HG03064 (cell line): ENCODE results near the gene ESPL1.
A peak's percentile ranks its signal among the peaks of the same experiment; 100 is the strongest.
"Not testable (repeated sequence)": the region's sequence is repeated elsewhere in the genome, so short reads cannot be mapped to it uniquely, and the experiment has no call there.

Source experiments
- ATAC-seq: cut with Tn5 transposase; IDR thresholded peaks from one replicate; pipeline ENCODE4 v1.9.1; 2021; ENCODE audit warnings: low read depth; ENCODE audit not compliant: unreplicated experiment

Gene ESPL1

DNA sequence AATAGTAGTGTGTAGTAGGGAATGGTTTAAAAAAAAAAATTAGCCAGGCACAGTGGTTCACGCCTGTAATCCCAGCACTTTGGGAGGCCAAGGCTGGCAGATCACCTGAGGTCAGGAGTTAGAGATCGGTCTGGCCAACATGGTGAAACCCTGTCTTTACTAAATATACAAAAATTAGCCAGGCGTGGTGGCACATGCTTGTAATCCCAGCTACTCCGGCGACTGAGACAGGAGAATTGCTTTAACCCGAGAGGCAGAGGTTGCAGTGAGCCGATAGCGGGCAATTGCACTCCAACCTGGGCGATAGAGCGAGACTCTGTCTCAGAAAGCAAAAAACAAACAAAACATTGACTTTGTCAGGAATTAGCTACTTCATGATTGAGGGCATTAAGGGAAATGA lies 29.0 kb downstream of the ESPL1 start:
- ATAC-seq: not testable (repeated sequence)

- no peak for ATAC-seq
Observed at GRCh38 chr12:53298164-53298563, 30.1 kb downstream of the ESPL1 start.

GRCh38 chr12:53299101-53299453 lies 31.0 kb downstream of the ESPL1 start:
- no peak for ATAC-seq

DNA sequence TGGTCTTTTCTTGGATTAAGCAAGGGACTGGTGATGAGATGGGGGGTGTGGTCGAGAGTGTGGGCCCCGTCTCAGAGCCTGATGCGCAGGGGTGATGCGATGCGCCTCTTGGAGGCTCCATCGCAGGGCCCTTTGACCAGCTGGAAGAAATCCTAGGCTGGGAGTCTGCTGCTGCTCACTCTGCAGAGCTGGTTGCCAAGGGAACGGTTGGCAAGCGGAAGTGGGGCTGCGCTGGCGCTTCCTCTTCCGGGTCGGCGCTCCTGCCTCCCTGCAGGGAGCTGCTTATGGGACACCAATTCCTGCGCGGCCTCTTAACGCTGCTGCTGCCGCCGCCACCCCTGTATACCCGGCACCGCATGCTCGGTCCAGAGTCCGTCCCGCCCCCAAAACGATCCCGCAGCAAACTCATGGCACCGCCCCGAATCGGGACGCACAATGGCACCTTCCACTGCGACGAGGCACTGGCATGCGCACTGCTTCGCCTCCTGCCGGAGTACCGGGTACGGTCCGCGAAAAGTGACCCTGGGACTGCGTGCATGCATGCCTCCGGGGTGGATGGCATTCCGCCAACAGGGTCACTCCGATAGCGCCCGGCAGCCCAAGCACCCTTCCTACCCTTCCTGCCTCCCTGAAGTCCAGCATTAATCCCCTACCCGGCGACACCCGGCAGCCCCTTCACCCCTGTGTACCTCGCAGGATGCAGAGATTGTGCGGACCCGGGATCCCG lies 31.5 kb downstream of the ESPL1 start, which contains the start of gene MYG1:
MYG1 (plus strand) TSS at position 242 of the 727 bp plus-strand sequence; CDS start at position 285, 43 bp downstream.
- ATAC-seq: peak; percentile 62

- ATAC-seq: no peak
Observed at GRCh38 chr12:53300187-53300586, 32.1 kb downstream of the ESPL1 start.

GRCh38 chr12:53302903-53303302 lies 34.8 kb downstream of the ESPL1 start:
- ATAC-seq: no peak

DNA sequence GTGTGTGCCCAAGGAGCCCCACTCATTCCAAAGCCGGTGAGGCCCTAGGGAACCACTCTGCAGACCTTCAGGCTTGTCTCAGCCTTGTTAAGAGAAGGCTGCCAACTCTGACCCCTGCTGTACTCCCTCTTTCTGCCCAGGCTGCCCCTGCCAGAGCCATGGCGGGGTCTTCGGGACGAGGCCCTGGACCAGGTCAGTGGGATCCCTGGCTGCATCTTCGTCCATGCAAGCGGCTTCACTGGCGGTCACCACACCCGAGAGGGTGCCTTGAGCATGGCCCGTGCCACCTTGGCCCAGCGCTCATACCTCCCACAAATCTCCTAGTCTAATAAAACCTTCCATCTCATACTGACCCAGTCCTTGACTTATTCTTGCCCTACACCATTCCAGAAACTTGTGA lies 38.7 kb downstream of the ESPL1 start:
- no peak for ATAC-seq

DNA sequence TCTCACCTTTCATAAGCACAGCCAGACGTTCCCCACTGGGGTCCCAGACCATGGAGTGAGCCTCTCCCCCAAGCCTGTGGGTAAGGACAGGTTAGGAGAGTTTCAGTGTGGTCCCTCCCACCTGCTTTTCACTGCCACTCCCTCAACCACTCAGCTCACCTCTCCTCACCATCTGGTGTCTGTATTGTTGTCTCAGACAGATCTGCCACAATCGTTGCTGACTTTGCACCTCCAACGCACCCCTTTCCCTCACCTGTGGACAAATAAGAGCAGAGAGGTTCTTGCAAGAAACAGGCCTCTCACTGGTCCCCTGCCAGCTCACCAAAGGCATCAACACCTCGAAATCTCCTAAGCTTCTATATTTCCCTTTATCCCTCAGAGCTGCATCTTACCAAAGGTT lies 40.2 kb downstream of the ESPL1 start:
- no peak for ATAC-seq

DNA sequence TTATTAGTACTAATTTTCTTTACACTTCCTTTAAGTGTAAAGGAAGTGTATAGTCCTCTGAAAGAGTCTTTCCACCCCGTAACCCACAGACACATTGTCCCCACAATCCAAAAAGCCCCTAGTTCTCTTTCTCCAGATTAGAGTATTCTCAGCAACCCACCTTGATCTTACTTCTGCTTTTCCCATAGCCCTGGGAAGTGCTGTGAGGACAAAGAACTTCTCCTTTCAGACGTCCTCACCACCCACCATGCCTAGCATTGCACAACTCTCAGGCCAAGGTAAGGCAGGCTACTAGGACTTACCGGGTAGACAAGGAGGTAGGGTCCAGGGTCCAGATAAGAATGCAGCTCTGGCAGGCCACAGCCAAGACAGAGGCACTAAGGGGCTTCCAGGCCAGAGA lies 45.9 kb downstream of the ESPL1 start:
- no peak for ATAC-seq

- no peak for ATAC-seq
Observed at GRCh38 chr12:53320352-53321195, 52.5 kb downstream of the ESPL1 start.

DNA sequence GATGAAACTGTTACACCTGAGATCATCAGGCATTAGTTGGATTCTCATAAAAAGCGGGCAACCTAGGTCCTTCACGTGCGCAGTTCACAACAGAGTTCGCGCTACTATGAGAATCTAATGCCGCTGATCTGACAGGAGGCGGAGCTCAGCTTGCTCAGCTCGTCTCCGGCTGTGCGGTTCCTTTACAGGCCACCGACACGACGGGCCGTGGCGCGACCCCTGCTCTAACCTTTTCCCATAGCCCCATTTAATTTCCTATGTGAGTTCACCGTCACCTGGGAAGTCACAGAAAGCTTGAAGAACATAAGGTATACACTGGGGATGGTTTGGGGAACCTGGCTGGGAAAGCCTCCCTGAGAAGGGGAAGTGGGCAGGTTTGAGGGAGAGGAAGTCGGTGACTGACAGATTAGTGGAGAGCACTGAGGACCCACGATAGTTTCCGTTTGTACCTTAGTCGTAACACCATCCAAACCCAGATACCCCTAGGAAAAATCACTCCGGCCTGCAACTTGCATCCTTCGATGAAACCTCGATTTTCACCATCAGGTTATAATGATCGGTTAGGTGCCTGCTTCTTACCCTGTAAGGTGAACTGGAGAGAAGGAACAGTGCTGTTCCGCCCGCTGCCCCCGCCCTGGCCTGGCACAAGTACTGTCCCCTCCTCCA lies 56.1 kb downstream of the ESPL1 start:
- peak; percentile 37 for ATAC-seq

DNA sequence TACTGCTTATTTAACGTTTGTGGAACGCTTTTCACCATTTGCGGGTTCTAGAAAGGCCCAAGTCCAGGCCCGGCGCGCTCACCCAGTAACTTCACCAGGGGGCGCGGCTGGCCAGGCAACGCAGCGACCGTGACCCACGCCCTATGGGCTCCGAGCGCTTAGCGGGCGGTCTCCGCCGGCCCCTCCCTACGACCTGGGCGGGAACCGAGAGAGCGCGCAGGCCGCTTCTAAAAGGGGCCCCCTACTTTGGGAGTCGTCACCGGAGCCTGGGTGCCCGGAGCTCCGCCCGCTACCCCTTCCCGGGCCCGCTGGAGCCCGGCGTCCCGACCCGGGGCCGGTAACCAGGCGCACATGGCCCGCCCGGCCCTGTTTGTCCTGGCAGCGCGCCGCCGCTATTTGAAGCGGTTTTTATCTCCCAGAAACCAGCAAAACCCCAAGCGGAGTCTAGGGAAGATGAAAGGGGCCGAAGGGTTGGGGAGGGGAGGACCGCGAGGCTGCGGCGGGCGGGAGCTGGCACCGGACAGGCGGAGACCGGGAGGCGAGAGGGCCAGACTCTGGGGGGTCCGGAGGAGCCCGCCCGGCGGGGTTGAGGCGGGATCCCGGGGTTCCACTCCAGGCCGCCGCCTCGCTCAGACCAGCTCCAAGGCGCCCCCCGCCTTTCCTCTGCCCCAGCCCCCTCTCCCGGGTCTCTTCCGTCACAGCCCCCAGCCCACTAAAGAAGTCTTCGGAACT lies 56.8 kb downstream of the ESPL1 start:
- peak; percentile 56 for ATAC-seq

- no peak for ATAC-seq
Observed at GRCh38 chr12:53325511-53326061, 57.5 kb downstream of the ESPL1 start.

- ATAC-seq: no peak
Observed at GRCh38 chr12:53326460-53327185, 58.5 kb downstream of the ESPL1 start.

DNA sequence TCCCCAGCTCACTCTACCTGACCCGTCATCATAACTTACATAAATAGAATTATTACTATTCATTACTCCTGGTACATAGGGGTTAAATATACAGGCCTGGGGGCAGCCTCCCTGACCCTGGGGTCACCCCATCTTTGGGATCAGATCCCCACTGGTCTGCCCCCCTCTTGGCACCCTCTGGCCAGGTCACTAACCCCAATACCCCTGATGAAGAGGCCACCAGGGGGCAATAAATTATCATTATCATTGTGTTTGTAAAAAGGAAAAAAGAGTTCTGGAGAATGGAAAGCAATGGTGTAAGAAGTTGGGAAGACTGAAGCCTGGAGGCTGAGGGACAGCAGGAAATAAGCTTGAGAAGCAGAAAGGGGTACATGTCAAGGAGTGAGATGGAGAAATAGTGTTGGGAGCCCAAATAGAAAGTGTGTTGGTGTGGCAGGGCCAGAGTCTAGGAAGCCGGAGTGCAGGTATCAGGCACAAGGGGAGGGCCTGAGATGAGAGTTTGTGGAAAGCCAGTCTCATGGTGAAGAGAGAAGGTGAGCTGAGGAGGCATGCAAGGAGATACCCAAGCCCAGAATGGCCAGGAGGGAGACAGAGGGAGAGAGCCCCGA lies 59.4 kb downstream of the ESPL1 start:
- no peak for ATAC-seq

GRCh38 chr12:53328043-53328435 lies 59.9 kb downstream of the ESPL1 start:
- no peak for ATAC-seq

DNA sequence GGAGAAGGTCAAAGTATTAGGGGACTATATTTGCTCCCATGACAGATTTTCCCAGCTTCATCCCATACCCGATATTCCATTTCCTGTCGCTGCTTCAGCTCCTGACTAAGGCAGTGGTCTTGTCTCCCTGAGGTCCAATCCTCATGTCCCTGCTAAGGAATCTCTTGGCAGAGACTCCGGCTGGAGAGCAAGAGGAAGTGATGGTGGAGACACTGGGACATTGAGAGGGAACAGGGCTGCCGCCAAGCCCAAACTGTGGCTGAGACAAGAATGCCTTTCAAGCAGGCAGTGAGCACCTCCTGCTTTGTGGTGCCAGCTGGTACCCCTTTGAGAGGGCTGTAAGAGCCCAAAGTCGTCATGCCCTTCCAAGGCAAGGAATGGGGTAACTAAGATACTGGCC lies 62.6 kb downstream of the ESPL1 start:
- no peak for ATAC-seq

DNA sequence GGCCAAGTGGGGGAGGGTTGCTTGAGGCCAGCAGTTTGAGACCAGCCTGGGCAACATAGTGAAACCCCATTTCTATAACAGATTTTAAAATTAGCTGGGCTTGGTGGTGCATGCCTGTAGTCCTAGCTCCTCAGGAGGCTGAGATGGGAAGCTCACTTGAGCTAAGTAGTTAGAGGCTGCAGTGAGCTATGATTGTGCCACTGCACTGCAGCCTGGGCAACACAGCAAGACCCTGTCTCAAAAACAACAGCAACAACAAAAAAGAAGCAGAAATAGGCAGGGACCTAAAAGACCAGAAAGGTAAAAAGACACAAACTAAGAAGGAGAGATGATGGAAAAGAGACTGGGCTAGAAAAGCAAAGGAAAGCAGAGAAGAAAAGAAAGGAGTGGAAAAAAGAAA lies 64.2 kb downstream of the ESPL1 start:
- not testable (repeated sequence) for ATAC-seq

DNA sequence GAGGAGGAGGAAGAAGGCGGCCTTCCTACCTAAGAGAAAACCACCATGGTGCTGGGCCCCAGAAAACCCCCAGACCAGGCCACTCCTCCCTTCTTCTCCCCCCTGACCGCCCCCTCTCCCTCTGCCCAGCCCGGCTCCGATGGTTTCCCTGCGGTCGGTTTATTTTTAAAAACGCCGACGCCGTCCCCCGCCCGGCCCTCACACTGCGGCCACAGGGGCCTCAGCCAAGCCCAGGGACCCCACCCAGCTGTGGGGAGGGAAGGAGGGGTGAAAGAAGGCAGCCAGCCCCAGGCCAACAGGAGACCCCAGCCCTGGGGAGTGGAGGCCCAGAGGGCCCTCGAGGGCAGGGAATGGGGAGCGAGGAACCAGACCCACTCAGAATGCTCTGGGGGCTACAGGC lies 64.6 kb downstream of the ESPL1 start:
- ATAC-seq: no peak
